ENCODE data around the gene GPR84. TPM values are rescaled to one million over a fixed set of nuclear protein-coding genes. Genes with fewer than 3 reads are reported as not detected.
A peak's percentile ranks its signal among the peaks of the same experiment; 100 is the strongest.
"Not testable (repeated sequence)": the region's sequence is repeated elsewhere in the genome, so short reads cannot be mapped to it uniquely, and the experiment has no call there.

The GPR84 gene
- total RNA-seq, 2 donors from 2014 or later = not detected

- Histone ChIP-seq H3K9me3 (no peaks in the 10 kb centered on the region), H3K4me1 (peaks cover 71% of the 10 kb centered on the region), H3K36me3 (replicated peaks in 1 of 2; ENCODE audit: insufficient read depth in 1 of 2, low read depth in 2 of 2) (peaks cover 0 to 3% of the 10 kb centered on the region in 2 donors), H3K27me3 (no peaks in the 10 kb centered on the region), H3K4me3 (no peak overlapping the region), H3K27ac (peak overlapping the region in 2 of 4 donors; percentile 2 to 14)
- intact Hi-C loops (cut with DNase I) = no loop called here
- ATAC-seq (no peak), DNase-seq (no peak)
- WGBS, 2 donors = 57 to 63% methylated on average over 6 of the region's 6 CpGs
- TF ChIP-seq POLR2A (IDR thresholded peaks at IDR 0.05) = no peak
- TF ChIP-seq, protein P1, sequence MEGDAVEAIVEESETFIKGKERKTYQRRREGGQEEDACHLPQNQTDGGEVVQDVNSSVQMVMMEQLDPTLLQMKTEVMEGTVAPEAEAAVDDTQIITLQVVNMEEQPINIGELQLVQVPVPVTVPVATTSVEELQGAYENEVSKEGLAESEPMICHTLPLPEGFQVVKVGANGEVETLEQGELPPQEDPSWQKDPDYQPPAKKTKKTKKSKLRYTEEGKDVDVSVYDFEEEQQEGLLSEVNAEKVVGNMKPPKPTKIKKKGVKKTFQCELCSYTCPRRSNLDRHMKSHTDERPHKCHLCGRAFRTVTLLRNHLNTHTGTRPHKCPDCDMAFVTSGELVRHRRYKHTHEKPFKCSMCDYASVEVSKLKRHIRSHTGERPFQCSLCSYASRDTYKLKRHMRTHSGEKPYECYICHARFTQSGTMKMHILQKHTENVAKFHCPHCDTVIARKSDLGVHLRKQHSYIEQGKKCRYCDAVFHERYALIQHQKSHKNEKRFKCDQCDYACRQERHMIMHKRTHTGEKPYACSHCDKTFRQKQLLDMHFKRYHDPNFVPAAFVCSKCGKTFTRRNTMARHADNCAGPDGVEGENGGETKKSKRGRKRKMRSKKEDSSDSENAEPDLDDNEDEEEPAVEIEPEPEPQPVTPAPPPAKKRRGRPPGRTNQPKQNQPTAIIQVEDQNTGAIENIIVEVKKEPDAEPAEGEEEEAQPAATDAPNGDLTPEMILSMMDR (IDR thresholded peaks at IDR 0.05) = no peak
These were observed 35.5 kb downstream of the GPR84 start for GRCh38 chr12:54328595-54329337.

DNA sequence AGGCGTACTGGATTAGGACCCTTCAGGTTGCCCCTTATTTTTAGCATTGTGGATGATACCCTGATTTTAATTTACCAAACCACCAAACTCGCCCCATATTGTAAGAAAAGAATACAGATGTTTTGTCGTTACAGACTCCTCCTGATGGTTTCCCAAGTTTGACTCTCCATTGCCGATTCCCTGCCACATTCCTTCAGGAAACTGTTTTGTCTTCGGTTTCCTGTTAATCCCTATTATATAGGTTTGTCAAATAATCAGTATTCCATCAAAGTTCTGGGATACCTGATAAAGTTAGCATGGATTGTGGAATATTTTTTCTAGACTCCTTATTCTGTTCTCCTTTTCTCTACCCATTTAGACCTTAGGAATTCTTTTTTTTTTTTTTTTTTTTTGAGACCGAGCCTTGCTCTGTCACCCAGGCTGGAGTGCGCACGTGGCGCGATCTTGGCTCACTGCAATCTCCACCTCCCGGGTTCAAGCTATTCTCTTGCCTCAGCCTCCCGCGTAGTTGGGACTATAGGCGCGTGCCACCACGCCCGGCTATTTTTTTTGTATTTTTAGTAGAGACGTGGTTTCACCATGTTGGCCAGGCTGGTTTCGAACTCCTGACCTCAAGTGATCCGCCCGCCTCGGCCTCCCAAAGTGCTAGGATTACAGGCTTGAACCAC is 38.7 kb downstream of the GPR84 start:
- Histone ChIP-seq H3K27ac (peak overlapping the region; percentile 79 to 94 (median 90)), H3K4me3 (peak overlapping the region; percentile 69 to 71), H3K4me1 (peaks cover 48% of the 10 kb centered on the region)
- H3K36me3 ChIP-seq (replicated peaks in 1 of 2; ENCODE audit: insufficient read depth in 1 of 2, low read depth in 2 of 2); intact Hi-C loops (cut with DNase I); ATAC-seq; H3K27me3 ChIP-seq; H3K9me3 ChIP-seq: not testable (repeated sequence)
- WGBS, 2 donors = 21 to 22% methylated on average over 22 of the region's 22 CpGs
- DNase-seq = peak in 1 of 4 donors; percentile 33

- ATAC-seq (peak; percentile 98), DNase-seq (peak; percentile 94 to 99 (median 96))
- H3K36me3 ChIP-seq (replicated peaks in 1 of 2; ENCODE audit: insufficient read depth in 1 of 2, low read depth in 2 of 2) = no peaks in the 10 kb centered on the region
- intact Hi-C loops (cut with DNase I) = no loop called here
- TF ChIP-seq, protein P1 (IDR thresholded peaks at IDR 0.05) = peak; percentile 56 to 91 (median 85)
- TF ChIP-seq POLR2A (IDR thresholded peaks at IDR 0.05) = peak; percentile 54 to 94 (median 93)
- 1 to 2% methylated on average over 24 to 34 of the region's 34 CpGs for WGBS, 2 donors
- H3K4me1 ChIP-seq = peaks cover 41% of the 10 kb centered on the region
- H3K27ac ChIP-seq = peak within 1 kb of the TSS; percentile 79 to 94 (median 90)
- H3K9me3 ChIP-seq = no peaks in the 10 kb centered on the region
- peak within 1 kb of the TSS; percentile 69 to 71 for H3K4me3 ChIP-seq
- H3K27me3 ChIP-seq = no peaks in the 10 kb centered on the region
These were observed 39.5 kb downstream of the GPR84 start, which contains the start of gene COPZ1 for GRCh38 chr12:54324617-54325441. Gene COPZ1, plus strand, starts transcription at chr12:54325131. Its CDS starts 33 bp downstream, at chr12:54325164.

DNA sequence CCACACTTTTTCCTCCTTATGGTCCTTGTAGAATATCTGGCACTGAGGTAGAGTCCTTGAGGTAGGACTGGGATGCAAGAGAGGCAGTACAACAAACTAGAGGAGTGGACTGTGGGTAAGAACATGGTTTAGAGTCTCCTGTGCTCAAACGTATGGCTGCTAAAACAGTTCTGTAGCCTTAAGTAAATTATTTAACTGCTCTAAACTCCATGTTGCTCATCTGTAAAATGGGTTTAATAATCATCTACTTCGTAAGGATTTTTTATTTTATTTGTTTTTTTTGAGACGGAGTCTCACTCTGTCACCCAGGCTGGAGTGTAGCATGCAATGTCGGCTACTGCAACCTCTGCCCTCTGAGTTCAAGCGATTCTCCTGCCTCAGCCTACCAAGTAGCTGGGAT is 42.9 kb downstream of the GPR84 start:
- intact Hi-C loops (cut with DNase I) = no loop called here
- no peak for ATAC-seq
- Histone ChIP-seq H3K4me1 (peaks cover 12% of the 10 kb centered on the region), H3K36me3 (replicated peaks in 1 of 2; ENCODE audit: insufficient read depth in 1 of 2, low read depth in 2 of 2) (no peaks in the 10 kb centered on the region), H3K27ac (no peak overlapping the region), H3K27me3 (no peaks in the 10 kb centered on the region), H3K4me3 (no peak overlapping the region), H3K9me3 (no peaks in the 10 kb centered on the region)
- TF ChIP-seq, protein P1 (IDR thresholded peaks at IDR 0.05) = no peak
- no peak for DNase-seq
- WGBS, 2 donors = 87 to 92% methylated on average over 5 of the region's 5 CpGs

MicroRNAs within 50 kb of the gene (microRNA counts, 767-probe panel; counts per million panel counts)
- microRNA hsa-miR-148b-3p = 6,023 to 9,586 counts per million in 2 donors

Small RNAs within 50 kb of the gene (microRNA-seq; reads per million reads assigned to microRNA genes)
- 215 to 257 reads per million in 2 donors for gene MIR148B (ENCODE audit: borderline number of aligned reads in 2 of 2, borderline replicate concordance in 2 of 2)

Small RNAs within 50 kb of the gene (small RNA-seq; reads per million reads assigned to genes)
- gene MIR148B = 23.1 reads per million, percentile 94 among the genes with 10 or more reads in this experiment
- not detected for gene RN7SL744P
- gene RNU6-950P = not detected

Other genes starting within 250 kb of the GPR84 start
- gene SMUG1, start 175.5 kb downstream of the GPR84 start, total RNA-seq = 10 to 100 TPM; 20.8 to 34.5 TPM
- 10 to 100 TPM; 27.0 to 34.3 TPM for gene CBX5, start 84.4 kb downstream of the GPR84 start, total RNA-seq
- 100 to 1,000 TPM; 246 to 247 TPM for gene HNRNPA1, start 83.8 kb downstream of the GPR84 start, total RNA-seq
- gene NFE2, start 63.5 kb downstream of the GPR84 start, total RNA-seq = under 1 TPM in 1 of 2 donors, not detected in 1; 0.26 TPM
- gene COPZ1, start 39.4 kb downstream of the GPR84 start, total RNA-seq = 10 to 100 TPM; 34.3 to 71.3 TPM
- gene ZNF385A, start 20.2 kb upstream of the GPR84 start, total RNA-seq = 1 to 10 TPM; 3.1 to 7.3 TPM
- 10 to 100 TPM; 28.5 to 49.1 TPM for gene ITGA5, start 54.8 kb upstream of the GPR84 start, total RNA-seq
- gene GTSF1, start 109.1 kb upstream of the GPR84 start, total RNA-seq = not detected
- 1 to 10 TPM; 1.6 to 2.9 TPM for gene NCKAP1L, start 133.3 kb upstream of the GPR84 start, total RNA-seq
- 1 to 10 TPM; 1.8 to 6.6 TPM for gene PDE1B, start 185.1 kb upstream of the GPR84 start, total RNA-seq
- gene PPP1R1A, start 224.2 kb upstream of the GPR84 start, total RNA-seq = 10 to 100 TPM in 1 of 2 donors, 1 to 10 TPM in 1; 3.6 to 51.4 TPM